Effector memory CD4-positive, alpha-beta T cell (primary cell): ENCODE results near the gene NHP2.
A peak's percentile ranks its signal among the peaks of the same experiment; 100 is the strongest.

ENCODE experiments used
- DNase-seq, 3 donors: peaks; one replicate each; pipeline ENCODE4 v3.0.0-alpha.2; 2020
- H3K27ac ChIP-seq: 2 replicates; pipeline ENCODE4 v1.7.0; 2013; ENCODE audit warnings: mild to moderate bottlenecking, low read length, moderate library complexity; ENCODE audit not compliant: insufficient read depth, poor library complexity, severe bottlenecking
- H3K27me3 ChIP-seq: replicated peaks from 2 replicates; pipeline ENCODE4 v1.7.0; 2013; ENCODE audit warnings: mild to moderate bottlenecking, low read length; ENCODE audit not compliant: insufficient read depth, control insufficient read depth, poor library complexity, severe bottlenecking
- H3K36me3 ChIP-seq: 2 replicates; pipeline ENCODE4 v1.7.0; 2013; ENCODE audit warnings: mild to moderate bottlenecking, low read length, moderate library complexity; ENCODE audit not compliant: control insufficient read depth, insufficient read depth
- H3K4me1 ChIP-seq: 2 replicates; pipeline ENCODE4 v1.7.0; 2013; ENCODE audit warnings: low read length, mild to moderate bottlenecking; ENCODE audit not compliant: control insufficient read depth, insufficient read depth, poor library complexity, severe bottlenecking
- H3K4me3 ChIP-seq: 2 replicates; pipeline ENCODE4 v1.7.0; 2013; ENCODE audit warnings: low read length, low read depth, mild to moderate bottlenecking; ENCODE audit not compliant: insufficient read depth, poor library complexity, severe bottlenecking
- H3K9me3 ChIP-seq: 2 replicates; pipeline ENCODE4 v1.7.0; 2013; ENCODE audit warnings: mild to moderate bottlenecking, low read length, moderate library complexity; ENCODE audit not compliant: control insufficient read depth

The NHP2 gene

DNA sequence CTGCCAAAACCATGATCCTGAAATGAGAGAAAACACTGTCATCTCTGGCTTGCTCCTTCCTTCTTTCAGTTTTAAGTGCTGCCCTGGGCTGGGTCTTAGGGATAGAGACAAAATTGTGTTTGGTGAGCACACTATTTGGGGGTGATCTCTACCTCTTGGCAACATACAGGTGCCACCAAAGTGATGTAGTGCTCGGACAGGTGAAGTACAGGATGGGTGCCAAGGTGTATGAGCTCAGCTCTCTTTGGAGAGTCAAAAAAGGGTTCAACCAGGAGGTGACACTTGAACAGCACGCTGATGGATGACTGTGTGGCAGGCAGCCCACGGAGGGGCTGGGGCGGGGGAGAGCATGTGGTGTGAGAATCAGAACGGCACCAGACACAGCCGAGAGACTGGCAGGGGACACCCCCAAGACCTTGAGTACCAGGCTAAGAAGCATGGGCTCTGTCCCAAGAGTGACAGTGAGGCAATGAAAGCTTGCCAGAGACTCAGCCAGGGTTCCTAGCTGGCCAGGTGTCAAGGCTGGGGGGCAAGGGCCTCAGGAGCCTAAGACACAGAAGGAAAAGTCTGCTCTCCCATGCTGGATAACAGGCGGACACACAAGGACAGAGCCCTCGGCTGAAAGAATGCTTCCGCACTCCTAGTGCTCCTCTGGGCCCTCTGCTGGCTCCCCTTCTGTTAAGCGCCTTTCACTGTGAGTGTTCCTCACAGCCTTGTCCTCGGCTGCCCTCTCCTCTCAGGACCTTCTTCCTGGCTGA lies 2.5 kb downstream of the NHP2 start:
- Histone ChIP-seq H3K36me3 (peaks cover 51% of the 10 kb centered on the region), H3K27ac (no peak overlapping the region), H3K4me1 (peaks cover 10% of the 10 kb centered on the region), H3K9me3 (no peaks in the 10 kb centered on the region), H3K4me3 (no peak overlapping the region), H3K27me3 (no peaks in the 10 kb centered on the region)
- DNase-seq: no peak

DNA sequence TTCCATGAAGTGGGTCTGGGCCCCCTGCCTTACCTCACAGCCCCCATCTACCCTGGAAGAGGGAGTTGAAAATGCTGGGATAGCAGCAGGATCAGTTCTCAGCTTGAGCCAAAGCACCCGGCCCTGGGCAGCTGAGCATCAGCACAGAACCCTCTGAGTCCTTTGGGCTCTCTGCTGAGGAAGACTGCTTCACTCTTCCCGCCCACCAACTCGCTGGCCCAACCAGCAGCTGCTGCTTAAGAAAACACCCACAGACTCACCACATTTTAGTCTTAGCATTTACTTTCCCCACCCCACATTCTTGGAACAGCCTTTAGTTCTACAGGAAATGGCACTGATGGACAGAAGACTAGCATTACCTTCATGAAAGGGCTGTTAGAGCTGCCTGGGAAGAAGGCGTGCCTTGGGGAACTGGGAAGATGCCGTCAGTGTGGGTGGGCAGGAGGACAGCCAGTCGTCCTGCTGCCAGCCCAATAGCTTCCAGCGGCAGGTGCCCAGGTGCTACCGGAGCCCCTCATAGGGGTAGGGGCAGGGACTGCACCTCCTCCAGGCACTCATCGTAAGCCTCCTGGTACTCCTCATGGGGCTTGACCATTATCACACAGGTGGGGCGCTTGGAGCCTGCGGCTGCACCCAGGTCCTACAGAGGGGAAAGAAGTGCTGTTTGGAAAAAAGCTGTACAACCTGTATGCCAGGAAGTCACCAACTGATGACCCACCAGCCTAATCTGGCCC lies 4.3 kb downstream of the NHP2 start:
- Histone ChIP-seq H3K9me3 (no peaks in the 10 kb centered on the region), H3K4me3 (no peak overlapping the region), H3K27ac (no peak overlapping the region), H3K27me3 (no peaks in the 10 kb centered on the region), H3K36me3 (peaks cover 60% of the 10 kb centered on the region), H3K4me1 (peaks cover 10% of the 10 kb centered on the region)
- DNase-seq: no peak

DNA sequence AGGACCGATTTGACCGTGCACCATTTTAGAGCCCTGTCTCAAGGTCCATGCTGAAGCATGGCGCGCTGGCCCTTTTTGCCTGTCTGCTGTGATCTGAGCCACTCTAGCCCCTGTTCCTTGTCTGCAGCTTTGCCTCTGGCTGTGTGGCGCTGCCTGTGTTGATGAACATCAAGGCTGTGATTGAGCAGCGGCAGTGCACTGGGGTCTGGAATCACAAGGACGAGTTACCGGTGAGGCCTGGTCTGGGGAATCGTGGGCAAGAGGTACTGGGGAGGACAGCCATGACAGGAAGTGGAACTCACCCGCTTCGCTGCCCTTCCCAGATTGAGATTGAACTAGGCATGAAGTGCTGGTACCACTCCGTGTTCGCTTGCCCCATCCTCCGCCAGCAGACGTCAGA lies 6.3 kb downstream of the NHP2 start:
- H3K36me3 ChIP-seq: peaks cover 79% of the 10 kb centered on the region
- peaks cover 2% of the 10 kb centered on the region for H3K4me1 ChIP-seq
- H3K27ac ChIP-seq: no peak overlapping the region
- H3K9me3 ChIP-seq: no peaks in the 10 kb centered on the region
- H3K4me3 ChIP-seq: no peak overlapping the region
- H3K27me3 ChIP-seq: no peaks in the 10 kb centered on the region
- no peak for DNase-seq

DNA sequence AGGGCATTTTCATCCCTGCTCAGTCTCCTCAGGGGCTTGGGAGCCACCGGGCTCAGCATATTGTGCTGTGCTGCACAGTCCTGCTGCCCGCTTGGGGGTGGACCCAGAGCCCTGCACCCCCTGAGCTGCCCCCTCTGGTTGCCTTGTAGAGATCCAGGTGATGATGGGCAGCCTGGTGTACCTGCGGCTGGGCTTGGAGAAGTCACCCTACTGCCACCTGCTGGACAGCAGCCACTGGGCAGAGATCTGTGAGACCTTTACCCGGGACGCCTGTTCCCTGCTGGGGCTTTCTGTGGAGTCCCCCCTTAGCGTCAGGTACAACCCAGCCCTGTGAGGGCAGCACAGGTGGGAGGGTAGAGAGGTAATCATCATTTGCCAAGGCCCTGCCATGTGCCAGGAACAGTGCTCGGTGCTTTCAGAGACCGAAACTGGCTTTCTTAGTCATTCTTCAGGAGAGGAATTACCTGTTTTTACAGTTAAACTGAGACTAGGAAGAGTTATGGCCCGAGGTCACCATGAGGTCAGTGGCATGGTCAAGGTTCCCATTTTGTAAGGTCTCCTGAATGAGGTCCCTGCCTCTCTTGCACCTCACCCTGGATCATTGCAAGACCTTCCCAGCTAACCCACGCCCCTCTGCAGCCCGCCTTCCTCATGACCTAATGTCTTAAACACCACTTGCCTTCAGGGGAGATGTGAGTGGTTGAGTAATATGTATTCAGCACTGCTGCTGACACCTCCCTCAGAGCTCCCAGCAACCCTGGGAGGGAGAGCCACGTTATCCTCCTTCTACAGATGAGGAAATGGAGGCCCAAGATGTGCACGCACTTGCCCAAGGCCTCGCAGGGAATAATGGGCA lies 7.5 kb downstream of the NHP2 start:
- no peaks in the 10 kb centered on the region for H3K4me1 ChIP-seq
- peaks cover 79% of the 10 kb centered on the region for H3K36me3 ChIP-seq
- peak overlapping the region; percentile 8 for H3K27ac ChIP-seq
- H3K9me3 ChIP-seq: no peaks in the 10 kb centered on the region
- no peak overlapping the region for H3K4me3 ChIP-seq
- DNase-seq: peak; percentile 57 to 66 (median 58)
- H3K27me3 ChIP-seq: no peaks in the 10 kb centered on the region

DNA sequence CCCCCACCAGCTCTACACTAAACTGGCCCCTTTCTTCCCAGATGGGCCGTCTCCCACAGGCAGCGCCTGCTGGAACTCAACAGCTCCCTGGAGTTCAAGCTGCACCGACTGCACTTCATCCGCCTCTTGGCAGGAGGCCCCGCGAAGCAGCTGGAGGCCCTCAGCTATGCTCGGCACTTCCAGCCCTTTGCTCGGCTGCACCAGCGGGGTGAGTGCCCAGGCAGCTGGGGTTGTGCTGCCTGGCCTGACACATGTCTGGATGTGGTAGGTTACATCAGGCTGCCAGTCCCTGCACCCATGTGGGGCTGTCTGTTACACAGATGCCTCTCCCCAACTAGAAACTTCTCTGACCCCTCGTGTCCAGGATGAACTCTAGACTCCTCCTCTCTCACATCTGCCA lies 9.8 kb downstream of the NHP2 start:
- Histone ChIP-seq H3K27me3 (no peaks in the 10 kb centered on the region), H3K4me3 (no peak overlapping the region), H3K27ac (no peak overlapping the region), H3K4me1 (no peaks in the 10 kb centered on the region), H3K9me3 (no peaks in the 10 kb centered on the region), H3K36me3 (peaks cover 57% of the 10 kb centered on the region)
- no peak for DNase-seq

DNA sequence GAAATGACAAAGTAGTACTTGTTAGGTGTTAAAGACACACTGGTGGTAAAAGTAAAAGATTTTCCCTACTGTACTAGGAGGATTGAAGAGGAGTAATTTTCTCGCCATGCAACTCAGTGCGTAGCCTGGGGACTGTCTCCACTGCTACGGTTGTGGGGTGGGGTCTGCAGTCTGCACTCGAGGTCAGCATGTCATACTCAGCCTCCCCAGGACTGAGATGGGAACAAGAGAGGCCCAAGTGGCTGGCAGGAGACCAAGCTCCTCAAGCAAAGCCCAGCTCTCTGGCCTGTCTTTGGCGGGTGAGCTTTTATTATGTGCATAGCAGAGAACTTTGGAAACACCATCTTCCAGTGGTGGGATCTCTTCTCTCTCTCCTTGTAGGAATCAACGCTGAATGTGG lies 10.4 kb downstream of the NHP2 start:
- Histone ChIP-seq H3K4me3 (no peak overlapping the region), H3K27me3 (no peaks in the 10 kb centered on the region), H3K27ac (no peak overlapping the region), H3K9me3 (no peaks in the 10 kb centered on the region), H3K36me3 (peaks cover 50% of the 10 kb centered on the region), H3K4me1 (no peaks in the 10 kb centered on the region)
- no peak for DNase-seq

DNA sequence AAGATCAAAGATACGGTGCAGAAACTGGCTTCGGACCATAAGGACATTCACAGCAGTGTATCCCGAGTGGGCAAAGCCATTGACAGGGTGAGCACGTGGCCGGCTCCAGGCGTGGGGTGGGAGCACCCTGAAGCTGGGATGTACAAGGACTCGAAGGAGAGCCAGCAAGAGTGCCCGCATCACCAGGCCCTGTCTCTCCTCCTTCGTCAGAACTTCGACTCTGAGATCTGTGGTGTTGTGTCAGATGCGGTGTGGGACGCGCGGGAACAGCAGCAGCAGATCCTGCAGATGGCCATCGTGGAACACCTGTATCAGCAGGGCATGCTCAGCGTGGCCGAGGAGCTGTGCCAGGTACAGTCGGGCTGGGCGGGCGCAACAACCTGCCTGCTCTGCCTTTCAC lies 11.0 kb downstream of the NHP2 start:
- no peak overlapping the region for H3K4me3 ChIP-seq
- no peak for DNase-seq
- peaks cover 45% of the 10 kb centered on the region for H3K36me3 ChIP-seq
- no peaks in the 10 kb centered on the region for H3K4me1 ChIP-seq
- H3K9me3 ChIP-seq: no peaks in the 10 kb centered on the region
- no peaks in the 10 kb centered on the region for H3K27me3 ChIP-seq
- H3K27ac ChIP-seq: no peak overlapping the region

DNA sequence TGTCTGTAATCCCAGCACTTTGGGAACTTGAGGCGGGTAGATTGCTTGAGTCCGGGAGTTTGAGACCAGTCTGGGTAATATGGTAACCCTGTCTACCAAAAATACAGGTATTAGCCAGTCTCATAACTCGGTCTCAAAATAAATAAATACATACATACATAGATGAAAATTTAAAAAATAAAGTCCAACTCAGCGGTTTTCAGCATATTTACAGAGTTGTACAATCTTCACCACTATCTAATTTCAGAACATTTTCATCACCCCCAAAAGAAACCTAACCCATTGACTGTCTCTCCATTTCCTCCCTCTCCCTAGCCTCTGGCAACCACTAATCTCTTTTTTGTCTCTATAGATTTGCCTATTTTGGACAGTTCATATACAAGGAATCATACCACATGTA lies 12.1 kb downstream of the NHP2 start:
- no peak overlapping the region for H3K4me3 ChIP-seq
- no peaks in the 10 kb centered on the region for H3K9me3 ChIP-seq
- H3K27me3 ChIP-seq: no peaks in the 10 kb centered on the region
- H3K4me1 ChIP-seq: no peaks in the 10 kb centered on the region
- no peak for DNase-seq
- peaks cover 34% of the 10 kb centered on the region for H3K36me3 ChIP-seq
- no peak overlapping the region for H3K27ac ChIP-seq

DNA sequence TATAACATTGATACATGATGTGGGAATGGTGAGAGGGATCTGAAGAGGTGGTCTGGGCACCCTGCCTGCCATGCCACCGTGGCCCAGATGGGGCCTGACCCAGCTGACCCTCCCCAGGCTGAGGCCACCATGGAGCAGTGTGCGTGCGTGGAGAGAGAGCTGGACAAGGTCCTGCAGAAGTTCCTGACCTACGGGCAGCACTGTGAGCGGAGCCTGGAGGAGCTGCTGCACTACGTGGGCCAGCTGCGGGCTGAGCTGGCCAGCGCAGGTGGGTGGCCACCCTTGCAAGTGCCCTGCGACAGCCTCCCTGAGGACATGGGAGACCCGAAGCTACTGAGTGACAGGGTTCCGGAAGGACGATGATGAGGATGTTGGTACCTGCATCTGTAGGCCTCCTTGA lies 15.7 kb downstream of the NHP2 start:
- Histone ChIP-seq H3K27ac (no peak overlapping the region), H3K4me1 (no peaks in the 10 kb centered on the region), H3K27me3 (no peaks in the 10 kb centered on the region), H3K9me3 (no peaks in the 10 kb centered on the region), H3K36me3 (peaks cover 11% of the 10 kb centered on the region), H3K4me3 (no peak overlapping the region)
- no peak for DNase-seq

DNA sequence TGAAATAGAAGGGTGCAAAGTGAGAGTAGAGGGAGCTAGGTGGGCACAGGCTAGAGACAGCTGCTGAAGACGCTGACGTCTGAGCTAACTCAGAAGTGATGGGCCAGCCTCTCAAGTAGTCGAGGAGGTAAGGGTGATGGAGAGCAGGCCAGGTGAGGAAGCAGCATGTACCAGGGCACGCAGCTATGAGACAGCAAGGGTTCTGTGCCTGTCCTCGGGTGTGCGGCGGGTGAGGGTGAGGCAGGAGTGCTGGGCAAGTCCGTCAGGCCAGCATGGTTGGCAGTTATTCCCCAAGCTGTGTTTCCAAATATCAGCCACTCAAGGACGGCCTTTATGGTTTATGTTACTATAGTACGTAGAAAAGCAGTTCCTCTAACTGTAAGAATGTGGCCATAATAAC lies 16.7 kb downstream of the NHP2 start:
- Histone ChIP-seq H3K4me1 (no peaks in the 10 kb centered on the region), H3K36me3 (peaks cover 3% of the 10 kb centered on the region), H3K4me3 (no peak overlapping the region), H3K27me3 (no peaks in the 10 kb centered on the region), H3K9me3 (no peaks in the 10 kb centered on the region), H3K27ac (no peak overlapping the region)
- DNase-seq: no peak
